Stomach smooth muscle (tissue), 2 donors: ENCODE measurements around the gene TFAP2C.

ENCODE experiments used
- H3K27ac ChIP-seq: one replicate; pipeline ENCODE4 v1.7.0; 2013; ENCODE audit warnings: mild to moderate bottlenecking, low read length, inconsistent platforms
- H3K27me3 ChIP-seq, 2 donors: one replicate each; pipeline ENCODE4 v1.7.0; 2013; ENCODE audit warnings: low read length in 2 of 2; ENCODE audit not compliant: insufficient read depth in 2 of 2, control insufficient read depth in 1 of 2
- H3K36me3 ChIP-seq, 2 donors: one replicate each; pipeline ENCODE4 v1.7.0; 2013; ENCODE audit warnings: low read length in 2 of 2; ENCODE audit not compliant: control insufficient read depth in 2 of 2, insufficient read depth in 2 of 2
- H3K4me1 ChIP-seq: one replicate; pipeline ENCODE4 v1.7.0; 2013; ENCODE audit warnings: low read length; ENCODE audit not compliant: control insufficient read depth, insufficient read depth
- H3K4me3 ChIP-seq, 2 donors: one replicate each; pipeline ENCODE4 v1.7.0; 2013; ENCODE audit warnings: low read length in 2 of 2
- H3K9ac ChIP-seq, 2 donors: one replicate each; pipeline ENCODE4 v1.7.0; 2013; ENCODE audit warnings: low read length in 2 of 2, mild to moderate bottlenecking in 1 of 2
- H3K9me3 ChIP-seq, 2 donors: one replicate each; pipeline ENCODE4 v1.7.0; 2013; ENCODE audit warnings: low read length in 2 of 2; ENCODE audit not compliant: control insufficient read depth in 2 of 2
- donor health status: healthy.
- donor health status: Pancreatic carcinoma.

Gene TFAP2C

DNA sequence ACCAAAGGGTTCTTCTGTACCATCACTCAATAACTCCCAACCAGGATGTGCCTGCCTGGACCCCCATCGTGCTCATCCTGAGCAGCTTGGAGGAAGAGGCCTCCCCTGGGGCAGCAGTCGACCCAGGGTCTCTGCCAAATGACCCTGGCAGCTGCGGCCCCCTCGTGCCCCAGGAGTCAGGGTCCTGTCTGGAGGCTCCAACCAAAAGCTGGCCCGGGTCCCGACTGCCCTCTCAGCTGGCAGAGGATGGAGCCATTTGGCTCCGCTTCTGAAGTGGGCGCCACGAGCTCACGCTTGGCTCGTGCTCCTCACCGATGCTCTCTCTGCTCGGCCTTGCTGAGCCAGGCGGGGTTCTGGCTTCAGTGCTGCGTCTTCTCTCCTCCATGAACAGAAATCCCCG lies 56.8 kb downstream of the TFAP2C start:
- Histone ChIP-seq H3K36me3 (no peaks in the 10 kb centered on the region), H3K9ac (no peak overlapping the region), H3K4me3 (no peak overlapping the region), H3K4me1 (no peaks in the 10 kb centered on the region), H3K27me3 (peaks cover 0 to 7% of the 10 kb centered on the region in 2 donors), H3K9me3 (no peaks in the 10 kb centered on the region), H3K27ac (no peak overlapping the region)

- Histone ChIP-seq H3K4me3 (no peak overlapping the region), H3K9ac (no peak overlapping the region), H3K9me3 (no peaks in the 10 kb centered on the region), H3K36me3 (no peaks in the 10 kb centered on the region), H3K4me1 (no peaks in the 10 kb centered on the region), H3K27me3 (peaks cover 0 to 9% of the 10 kb centered on the region in 2 donors), H3K27ac (no peak overlapping the region)
Observed at GRCh38 chr20:56687061-56687460, 58.0 kb downstream of the TFAP2C start.

GRCh38 chr20:56688106-56688505 lies 59.0 kb downstream of the TFAP2C start:
- no peak overlapping the region for H3K9ac ChIP-seq
- no peak overlapping the region for H3K27ac ChIP-seq
- no peaks in the 10 kb centered on the region for H3K4me1 ChIP-seq
- no peaks in the 10 kb centered on the region for H3K9me3 ChIP-seq
- no peaks in the 10 kb centered on the region for H3K36me3 ChIP-seq
- H3K4me3 ChIP-seq: no peak overlapping the region
- peaks cover 0 to 9% of the 10 kb centered on the region in 2 donors for H3K27me3 ChIP-seq
